WTC11 (cell line): ENCODE data around the gene TP53I13. TPM values are rescaled to one million over a fixed set of nuclear protein-coding genes. Genes with fewer than 3 reads are reported as not detected.

Source experiments
- ATAC-seq: fragments of 200-7000 bp; cut with Tn5 transposase; 2 replicates; pipeline ENCODE4 v1.10.0; 2021; ENCODE audit warnings: mild to moderate bottlenecking, moderate library complexity
- CTCF ChIA-PET: fragments of 300-600 bp; sonication (Branson Sonifier 250); formaldehyde crosslinking; loops from one replicate; lab custom pipeline; 2021; ENCODE audit warnings: antibody characterized with exemption; lab: Charles Lee
- POLR2A ChIA-PET: fragments of 350-600 bp; sonication (Branson Sonifier 250); formaldehyde crosslinking; loops from one replicate; lab custom pipeline; 2021; ENCODE audit warnings: antibody characterized with exemption; lab: Charles Lee
- DNase-seq: peaks from one replicate; pipeline ENCODE4 v3.0.0; 2021; ENCODE audit warnings: low spot score
- H3K27ac Mint-ChIP-seq: 2 replicates; pipeline ENCODE4 v1.8.0; 2021; ENCODE audit warnings: mixed read lengths
- H3K27me3 Mint-ChIP-seq: 2 replicates; pipeline ENCODE4 v1.8.0; 2021; ENCODE audit warnings: low read depth, mild to moderate bottlenecking, moderate library complexity, mixed read lengths
- H3K36me3 Mint-ChIP-seq: 2 replicates; pipeline ENCODE4 v1.8.0; 2021; ENCODE audit warnings: mixed read lengths
- H3K4me1 Mint-ChIP-seq: 2 replicates; pipeline ENCODE4 v1.8.0; 2022; ENCODE audit warnings: mixed read lengths
- H3K4me3 Mint-ChIP-seq: 2 replicates; pipeline ENCODE4 v1.8.0; 2021; ENCODE audit warnings: mild to moderate bottlenecking, moderate library complexity, mixed read lengths
- H3K9me3 Mint-ChIP-seq: 2 replicates; pipeline ENCODE4 v1.8.0; 2021; ENCODE audit warnings: mixed read lengths
- ATF1 ChIP-seq: sonication (generic); formaldehyde crosslinking; IDR thresholded peaks from 2 replicates; pipeline ENCODE4 v1.8.1; 2023; ENCODE audit warnings: mild to moderate bottlenecking, moderate library complexity, missing genetic modification reagents
- ATF6 ChIP-seq: sonication (generic); formaldehyde crosslinking; IDR thresholded peaks from 2 replicates; pipeline ENCODE4 v1.8.1; 2023; ENCODE audit warnings: mild to moderate bottlenecking, missing genetic modification reagents
- CTCF ChIP-seq: fragments of 200-600 bp; IDR thresholded peaks from 2 replicates; pipeline ENCODE4 v1.8.0; 2022; ENCODE audit warnings: antibody characterized with exemption
- E2F5 ChIP-seq: sonication (generic); formaldehyde crosslinking; IDR thresholded peaks from 2 replicates; pipeline ENCODE4 v1.8.1; 2022; ENCODE audit warnings: mild to moderate bottlenecking, moderate library complexity, missing genetic modification reagents
- EMX1 ChIP-seq: fragments of 250-450 bp; sonication (Bioruptor Pico); IDR thresholded peaks from 2 replicates; pipeline ENCODE4 v1.8.0; 2021; ENCODE audit warnings: mild to moderate bottlenecking
- GRHL2 ChIP-seq: fragments of 250-450 bp; sonication (Bioruptor Pico); IDR thresholded peaks from 2 replicates; pipeline ENCODE4 v1.8.0; 2022; ENCODE audit warnings: mild to moderate bottlenecking, moderate library complexity; ENCODE audit not compliant: insufficient replicate concordance, severe bottlenecking
- MYBL2 ChIP-seq: sonication (generic); formaldehyde crosslinking; IDR thresholded peaks from 2 replicates; pipeline ENCODE4 v1.8.1; 2023; ENCODE audit warnings: mild to moderate bottlenecking, moderate library complexity, missing genetic modification reagents
- NFYB ChIP-seq: sonication (generic); formaldehyde crosslinking; conservative IDR thresholded peaks from 2 replicates; pipeline ENCODE4 v1.8.0; 2022; ENCODE audit warnings: low read depth, missing genetic modification reagents
- NR2C2 ChIP-seq: sonication (generic); formaldehyde crosslinking; IDR thresholded peaks from 2 replicates; pipeline ENCODE4 v1.8.0; 2022; ENCODE audit warnings: mild to moderate bottlenecking, missing genetic modification reagents
- NR3C1 ChIP-seq: sonication (generic); formaldehyde crosslinking; conservative IDR thresholded peaks from 2 replicates; pipeline ENCODE4 v1.8.1; 2023; ENCODE audit warnings: low read depth, mild to moderate bottlenecking, missing genetic modification reagents
- PRRX2 ChIP-seq: fragments of 250-450 bp; sonication (Bioruptor Pico); IDR thresholded peaks from 2 replicates; pipeline ENCODE4 v1.8.0; 2021; ENCODE audit warnings: mild to moderate bottlenecking
- RORB ChIP-seq: fragments of 250-450 bp; sonication (Bioruptor Pico); IDR thresholded peaks from 2 replicates; pipeline ENCODE4 v1.9.0; 2021; ENCODE audit warnings: mild to moderate bottlenecking
- SMAD3 ChIP-seq: sonication (generic); formaldehyde crosslinking; IDR thresholded peaks from 2 replicates; pipeline ENCODE4 v1.8.0; 2022; ENCODE audit warnings: missing genetic modification reagents, mild to moderate bottlenecking, borderline replicate concordance
- ZBTB43 ChIP-seq: sonication (generic); formaldehyde crosslinking; IDR thresholded peaks from 2 replicates; pipeline ENCODE4 v1.8.1; 2023; ENCODE audit warnings: mild to moderate bottlenecking, missing genetic modification reagents
- ZNF263 ChIP-seq: sonication (generic); formaldehyde crosslinking; IDR thresholded peaks from 2 replicates; pipeline ENCODE4 v1.8.1; 2022; ENCODE audit warnings: low read depth, mild to moderate bottlenecking, moderate library complexity, missing genetic modification reagents
- ZNF416 ChIP-seq: fragments of 250-450 bp; sonication (Bioruptor Pico); IDR thresholded peaks from 2 replicates; pipeline ENCODE4 v1.9.0; 2021; ENCODE audit warnings: mild to moderate bottlenecking, inconsistent platforms
- ZNF425 ChIP-seq: fragments of 250-450 bp; sonication (Bioruptor Pico); conservative IDR thresholded peaks from 2 replicates; pipeline ENCODE4 v1.9.0; 2021; ENCODE audit warnings: mild to moderate bottlenecking
- ZNF532 ChIP-seq: fragments of 250-450 bp; sonication (Bioruptor Pico); IDR thresholded peaks from 2 replicates; pipeline ENCODE4 v1.9.0; 2021; ENCODE audit warnings: mild to moderate bottlenecking, borderline replicate concordance
- total RNA-seq: library from RNA; stranded (reverse); gene quantifications from 3 replicates; pipeline ENCODE4 v1.2.3, GENCODE V29; 2021

TP53I13 gene
- total RNA-seq, 1 experiment from 2014 or later = 41.9 TPM

- TF ChIP-seq ZBTB43 (CRISPR knock-in tag) = no peak
- TF ChIP-seq E2F5 = no peak
- no peak for TF ChIP-seq ATF1 (CRISPR knock-in tag)
- TF ChIP-seq ZNF416 = no peak
- TF ChIP-seq SMAD3 (CRISPR knock-in tag) = no peak
- TF ChIP-seq NFYB (CRISPR knock-in tag) = no peak
- no peak for TF ChIP-seq NR2C2 (CRISPR knock-in tag)
- no peak for TF ChIP-seq NR3C1 (CRISPR knock-in tag)
- TF ChIP-seq CTCF = no peak
- TF ChIP-seq ZNF263 (CRISPR knock-in tag) = no peak
- TF ChIP-seq MYBL2 = no peak
- TF ChIP-seq EMX1 (CRISPR knock-in tag) = no peak
- no peak for TF ChIP-seq RORB (CRISPR knock-in tag)
These were observed 40.5 kb downstream of the TP53I13 start (continued) for GRCh38 chr17:29608986-29609385.

- Mint-ChIP-seq H3K27me3 (peaks cover 27% of the 10 kb centered on the region), H3K27ac (no peak overlapping the region), H3K4me1 (peaks cover 16% of the 10 kb centered on the region), H3K9me3 (no peaks in the 10 kb centered on the region), H3K36me3 (peaks cover 4% of the 10 kb centered on the region; the same call in 1 of the 2 replicates), H3K4me3 (no peak overlapping the region)
- DNase-seq (no peak), ATAC-seq (no peak)
- POLR2A ChIA-PET = no interaction called here
- TF ChIP-seq ATF6 (CRISPR knock-in tag) = no peak
- TF ChIP-seq NR2C2 (CRISPR knock-in tag) = no peak
- no peak for TF ChIP-seq GRHL2 (CRISPR knock-in tag)
- CTCF ChIA-PET = interaction anchor here (1.5 kb wide), 2 partner anchors 16 to 18 kb away, joined by 4 to 8 read pairs; partner anchors contain the start of gene ANKRD13B
These were observed 41.9 kb downstream of the TP53I13 start for GRCh38 chr17:29610395-29610794.

GRCh38 chr17:29611351-29612093 is 43.0 kb downstream of the TP53I13 start:
- H3K27me3 Mint-ChIP-seq = peaks cover 38% of the 10 kb centered on the region
- no peak overlapping the region for H3K4me3 Mint-ChIP-seq
- peaks cover 4% of the 10 kb centered on the region; the same call in 1 of the 2 replicates for H3K36me3 Mint-ChIP-seq
- POLR2A ChIA-PET = no interaction called here
- H3K27ac Mint-ChIP-seq = no peak overlapping the region
- DNase-seq (no peak), ATAC-seq (no peak)
- no peaks in the 10 kb centered on the region for H3K9me3 Mint-ChIP-seq
- CTCF ChIA-PET = interaction anchor here (2.3 to 9.2 kb wide), 2 partner anchors 14 to 19 kb away, joined by 30 to 272 read pairs; partner anchors contain the start of gene ANKRD13B
- peaks cover 21% of the 10 kb centered on the region for H3K4me1 Mint-ChIP-seq
- TF ChIP-seq NR2C2 (CRISPR knock-in tag) (no peak), ATF1 (CRISPR knock-in tag) (no peak), ZNF425 (CRISPR knock-in tag) (no peak), ZNF532 (CRISPR knock-in tag) (no peak), PRRX2 (CRISPR knock-in tag) (no peak)
